Measurements from ENCODE around the gene PCDHGC5. TPM values are rescaled to one million over a fixed set of nuclear protein-coding genes. Genes with fewer than 3 reads are reported as not detected.

Gene PCDHGC5
- total and polyA plus RNA-seq, 2 experiments from 2014 or later, result 1.8 to 2.2 TPM

DNA sequence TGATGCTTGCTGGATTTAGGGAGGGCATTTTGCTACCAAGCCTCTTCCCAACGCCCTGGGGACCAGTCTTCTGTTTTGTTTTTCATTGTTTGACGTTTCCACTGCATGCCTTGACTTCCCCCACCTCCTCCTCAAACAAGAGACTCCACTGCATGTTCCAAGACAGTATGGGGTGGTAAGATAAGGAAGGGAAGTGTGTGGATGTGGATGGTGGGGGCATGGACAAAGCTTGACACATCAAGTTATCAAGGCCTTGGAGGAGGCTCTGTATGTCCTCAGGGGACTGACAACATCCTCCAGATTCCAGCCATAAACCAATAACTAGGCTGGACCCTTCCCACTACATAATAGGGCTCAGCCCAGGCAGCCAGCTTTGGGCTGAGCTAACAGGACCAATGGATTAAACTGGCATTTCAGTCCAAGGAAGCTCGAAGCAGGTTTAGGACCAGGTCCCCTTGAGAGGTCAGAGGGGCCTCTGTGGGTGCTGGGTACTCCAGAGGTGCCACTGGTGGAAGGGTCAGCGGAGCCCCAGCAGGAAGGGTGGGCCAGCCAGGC, 23.0 kb downstream of the PCDHGC5 start:
- Histone ChIP-seq H3K27me3 (replicated peaks; ENCODE audit: insufficient read depth) (no peaks in the 10 kb centered on the region), H4K20me1 (ENCODE audit: insufficient read depth) (no peaks in the 10 kb centered on the region), H2AFZ (no peak overlapping the region), H3K4me1 (ENCODE audit: insufficient read depth) (peaks cover 76% of the 10 kb centered on the region), H3K9ac (peak overlapping the region; percentile 90), H3K27ac (peak overlapping the region; percentile 94), H3K79me2 (ENCODE audit: insufficient read depth) (peaks cover 8% of the 10 kb centered on the region; the same call in 1 of the 2 replicates), H3K36me3 (ENCODE audit: low read depth) (0 out of 2 replicates have a peak, but pooled peaks cover 3% of the 10 kb centered on the region), H3K4me3 (no peak overlapping the region; the same call in 1 of the 2 replicates), H3K4me2 (ENCODE audit: unreplicated experiment) (no peak overlapping the region), H3F3A (ENCODE audit: insufficient read depth) (peaks cover 60% of the 10 kb centered on the region), H3K9me2 (ENCODE audit: insufficient read depth) (no peaks in the 10 kb centered on the region), H3K9me3 (ENCODE audit: low read depth) (no peaks in the 10 kb centered on the region)
- no peak for DNase-seq
- 37 to 51% methylated on average over 3 to 4 of the region's 4 CpGs for WGBS, 2 experiments (ENCODE audit: low coverage in 1 of 2, low lambda C conversion rate in 2 of 2, missing lambda C conversion rate in 2 of 2)
- TF ChIP-seq EZH2 (IDR thresholded peaks at IDR 0.05; ENCODE audit: insufficient read depth, poor library complexity, severe bottlenecking) (no peak), EZH2phosphoT487 (IDR thresholded peaks at IDR 0.05; ENCODE audit: insufficient read depth, low read depth) (no peak)
- in situ Hi-C loops (cut with MboI), result no loop called here

DNA sequence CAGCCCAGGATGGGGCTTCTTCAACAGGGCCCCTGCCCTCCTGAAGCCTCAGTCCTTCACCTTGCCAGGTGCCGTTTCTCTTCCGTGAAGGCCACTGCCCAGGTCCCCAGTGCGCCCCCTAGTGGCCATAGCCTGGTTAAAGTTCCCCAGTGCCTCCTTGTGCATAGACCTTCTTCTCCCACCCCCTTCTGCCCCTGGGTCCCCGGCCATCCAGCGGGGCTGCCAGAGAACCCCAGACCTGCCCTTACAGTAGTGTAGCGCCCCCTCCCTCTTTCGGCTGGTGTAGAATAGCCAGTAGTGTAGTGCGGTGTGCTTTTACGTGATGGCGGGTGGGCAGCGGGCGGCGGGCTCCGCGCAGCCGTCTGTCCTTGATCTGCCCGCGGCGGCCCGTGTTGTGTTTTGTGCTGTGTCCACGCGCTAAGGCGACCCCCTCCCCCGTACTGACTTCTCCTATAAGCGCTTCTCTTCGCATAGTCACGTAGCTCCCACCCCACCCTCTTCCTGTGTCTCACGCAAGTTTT, 23.6 kb downstream of the PCDHGC5 start:
- in situ Hi-C loops (cut with MboI), result no loop called here
- Histone ChIP-seq H3K36me3 (ENCODE audit: low read depth) (0 out of 2 replicates have a peak, but pooled peaks cover 3% of the 10 kb centered on the region), H3K9me3 (ENCODE audit: low read depth) (no peaks in the 10 kb centered on the region), H3K4me3 (peak overlapping the region; percentile 69), H3K4me1 (ENCODE audit: insufficient read depth) (peaks cover 75% of the 10 kb centered on the region), H3K9me2 (ENCODE audit: insufficient read depth) (no peaks in the 10 kb centered on the region), H3K9ac (peak overlapping the region; percentile 90), H3K27ac (peak overlapping the region; percentile 94), H3K79me2 (ENCODE audit: insufficient read depth) (peaks cover 8% of the 10 kb centered on the region; the same call in 1 of the 2 replicates), H4K20me1 (ENCODE audit: insufficient read depth) (no peaks in the 10 kb centered on the region), H3K27me3 (replicated peaks; ENCODE audit: insufficient read depth) (no peaks in the 10 kb centered on the region), H2AFZ (peak overlapping the region; percentile 31), H3F3A (ENCODE audit: insufficient read depth) (peaks cover 58% of the 10 kb centered on the region), H3K4me2 (ENCODE audit: unreplicated experiment) (peak overlapping the region; percentile 81)
- no peak for TF ChIP-seq EZH2 (IDR thresholded peaks at IDR 0.05; ENCODE audit: insufficient read depth, poor library complexity, severe bottlenecking)
- no peak for TF ChIP-seq EZH2phosphoT487 (IDR thresholded peaks at IDR 0.05; ENCODE audit: insufficient read depth, low read depth)
- peak; percentile 78 for DNase-seq
- 2 to 4% methylated on average over 28 of the region's 28 CpGs for WGBS, 2 experiments (ENCODE audit: low coverage in 1 of 2, low lambda C conversion rate in 2 of 2, missing lambda C conversion rate in 2 of 2)

DNA sequence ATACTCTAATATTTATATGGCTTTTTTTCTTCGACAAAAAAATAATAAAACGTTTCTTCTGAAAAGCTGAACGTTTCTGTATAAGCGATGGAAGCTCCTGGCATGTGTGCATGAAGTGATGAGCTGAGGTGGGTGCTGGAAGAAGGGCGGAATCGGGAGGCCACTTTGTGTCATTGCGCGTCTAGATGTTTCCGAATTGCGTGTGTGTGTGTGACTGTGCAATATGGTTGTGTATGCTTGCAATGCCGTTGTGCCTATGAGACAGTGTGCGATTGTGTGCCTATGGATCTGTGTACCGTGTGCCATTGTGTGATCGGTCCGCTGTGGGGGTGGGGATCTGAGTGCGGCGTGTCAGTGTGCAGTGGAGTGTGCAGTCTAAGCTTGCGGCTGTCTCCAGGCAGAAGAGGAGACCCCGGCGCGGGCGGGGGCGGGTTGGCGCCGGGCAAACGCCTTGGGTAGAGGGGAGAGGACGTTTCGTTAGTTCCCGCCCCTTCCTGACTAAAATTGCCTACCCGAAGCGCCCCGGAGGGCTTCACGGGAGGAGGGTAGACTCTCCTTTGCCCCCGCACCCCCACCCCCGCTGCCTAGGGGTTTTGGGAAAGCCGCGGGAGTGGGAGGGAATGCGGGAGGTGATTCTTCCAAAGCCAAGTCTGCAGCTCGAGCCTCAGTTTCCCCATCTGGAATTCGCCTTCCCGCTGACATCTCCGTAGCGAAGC, 24.2 kb downstream of the PCDHGC5 start:
- peaks cover 8% of the 10 kb centered on the region; the same call in 1 of the 2 replicates for H3K79me2 ChIP-seq (ENCODE audit: insufficient read depth)
- in situ Hi-C loops (cut with MboI), result no loop called here
- TF ChIP-seq EZH2phosphoT487 (IDR thresholded peaks at IDR 0.05; ENCODE audit: insufficient read depth, low read depth) (no peak), EZH2 (IDR thresholded peaks at IDR 0.05; ENCODE audit: insufficient read depth, poor library complexity, severe bottlenecking) (no peak)
- H3K27ac ChIP-seq, result peak overlapping the region; percentile 94
- peaks cover 52% of the 10 kb centered on the region for H3F3A ChIP-seq (ENCODE audit: insufficient read depth)
- H3K9me2 ChIP-seq (ENCODE audit: insufficient read depth), result no peaks in the 10 kb centered on the region
- H3K4me3 ChIP-seq, result peak overlapping the region; percentile 69
- H3K9ac ChIP-seq, result peak overlapping the region; percentile 90
- peak overlapping the region; percentile 81 for H3K4me2 ChIP-seq (ENCODE audit: unreplicated experiment)
- no peaks in the 10 kb centered on the region for H4K20me1 ChIP-seq (ENCODE audit: insufficient read depth)
- peaks cover 75% of the 10 kb centered on the region for H3K4me1 ChIP-seq (ENCODE audit: insufficient read depth)
- 0 out of 2 replicates have a peak, but pooled peaks cover 3% of the 10 kb centered on the region for H3K36me3 ChIP-seq (ENCODE audit: low read depth)
- 1 to 2% methylated on average over 30 to 43 of the region's 43 CpGs for WGBS, 2 experiments (ENCODE audit: low coverage in 1 of 2, low lambda C conversion rate in 2 of 2, missing lambda C conversion rate in 2 of 2)
- no peaks in the 10 kb centered on the region for H3K9me3 ChIP-seq (ENCODE audit: low read depth)
- H2AFZ ChIP-seq, result peak overlapping the region; percentile 31
- H3K27me3 ChIP-seq (replicated peaks; ENCODE audit: insufficient read depth), result no peaks in the 10 kb centered on the region
- peak; percentile 83 for DNase-seq

DNA sequence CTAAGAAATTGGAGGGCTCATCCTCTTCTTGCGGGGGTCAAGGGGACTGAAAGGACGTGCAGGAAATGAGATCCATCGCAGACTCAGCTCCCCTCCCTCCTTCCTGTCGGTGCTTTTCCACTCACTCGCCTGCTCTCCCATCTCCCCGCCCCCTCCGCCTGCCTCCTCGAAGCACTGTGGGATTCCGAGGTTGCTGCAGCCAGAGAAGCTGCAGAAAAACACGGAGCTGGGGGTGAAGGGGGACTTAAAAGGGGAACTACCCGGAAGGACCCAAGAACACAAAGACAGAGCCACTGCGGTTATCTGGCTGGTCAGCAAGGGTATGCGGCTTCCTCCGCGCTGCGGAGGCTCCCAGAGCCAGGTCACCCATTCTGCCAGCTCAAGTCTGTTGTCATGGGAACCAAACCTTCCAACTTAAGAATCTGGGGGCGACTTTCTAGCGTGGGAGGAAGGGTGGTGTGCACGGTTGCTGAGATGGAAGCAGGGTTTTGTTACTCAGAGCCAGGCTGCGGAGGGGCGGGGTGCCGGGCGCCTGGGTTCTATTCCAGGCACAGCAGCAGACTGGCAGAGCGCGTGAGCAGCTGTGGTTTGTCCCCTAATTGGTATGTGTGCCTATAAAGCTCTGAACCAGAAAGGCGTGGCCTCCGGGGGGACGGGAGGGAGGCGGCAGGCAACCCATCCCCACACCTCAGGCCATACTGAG, 24.9 kb downstream of the PCDHGC5 start:
- Histone ChIP-seq H3K4me1 (ENCODE audit: insufficient read depth) (peaks cover 76% of the 10 kb centered on the region), H3K9me3 (ENCODE audit: low read depth) (no peaks in the 10 kb centered on the region), H3K4me3 (peak overlapping the region; percentile 69), H3K36me3 (ENCODE audit: low read depth) (0 out of 2 replicates have a peak, but pooled peaks cover 3% of the 10 kb centered on the region), H2AFZ (0 out of 2 replicates have a peak overlapping the region, but pooled peaks have one; percentile 31), H3K9me2 (ENCODE audit: insufficient read depth) (no peaks in the 10 kb centered on the region), H3K27me3 (replicated peaks; ENCODE audit: insufficient read depth) (no peaks in the 10 kb centered on the region), H3K27ac (peak overlapping the region; percentile 94), H3K4me2 (ENCODE audit: unreplicated experiment) (peak overlapping the region; percentile 81), H4K20me1 (ENCODE audit: insufficient read depth) (no peaks in the 10 kb centered on the region), H3F3A (ENCODE audit: insufficient read depth) (peaks cover 47% of the 10 kb centered on the region), H3K9ac (peak overlapping the region; percentile 90), H3K79me2 (ENCODE audit: insufficient read depth) (peaks cover 8% of the 10 kb centered on the region; the same call in 1 of the 2 replicates)
- in situ Hi-C loops (cut with MboI), result no loop called here
- DNase-seq, result peak; percentile 97
- TF ChIP-seq EZH2phosphoT487 (IDR thresholded peaks at IDR 0.05; ENCODE audit: insufficient read depth, low read depth) (no peak), EZH2 (IDR thresholded peaks at IDR 0.05; ENCODE audit: insufficient read depth, poor library complexity, severe bottlenecking) (no peak)
- WGBS, 2 experiments (ENCODE audit: low coverage in 1 of 2, low lambda C conversion rate in 2 of 2, missing lambda C conversion rate in 2 of 2), result 1 to 2% methylated on average over 29 of the region's 29 CpGs
